ENCODE results near the gene ITPR2. TPM values are rescaled to one million over a fixed set of nuclear protein-coding genes. Genes with fewer than 3 reads are reported as not detected.

ITPR2 gene
- total RNA-seq, 1 donor from 2014 or later = 64.0 TPM

DNA sequence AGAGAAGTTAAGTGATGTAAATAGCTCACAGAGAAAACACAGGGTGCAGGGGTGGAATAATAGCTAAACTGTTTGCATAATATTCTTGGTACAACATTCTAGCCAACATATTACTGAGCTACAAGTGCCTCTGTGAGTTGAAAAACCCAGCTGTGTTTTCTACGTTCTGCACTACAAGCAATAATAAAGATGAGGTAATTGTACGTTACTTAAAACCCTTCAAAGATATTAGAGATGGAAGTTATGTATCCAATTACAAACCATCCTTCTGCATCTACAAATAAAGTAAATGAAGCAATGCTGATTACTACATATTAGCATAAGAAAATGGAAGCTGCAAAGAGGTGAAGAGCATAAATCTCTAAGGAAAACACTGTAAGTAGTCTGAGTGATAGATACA lies 366.3 kb downstream of the ITPR2 start:
- TF ChIP-seq, protein P1, sequence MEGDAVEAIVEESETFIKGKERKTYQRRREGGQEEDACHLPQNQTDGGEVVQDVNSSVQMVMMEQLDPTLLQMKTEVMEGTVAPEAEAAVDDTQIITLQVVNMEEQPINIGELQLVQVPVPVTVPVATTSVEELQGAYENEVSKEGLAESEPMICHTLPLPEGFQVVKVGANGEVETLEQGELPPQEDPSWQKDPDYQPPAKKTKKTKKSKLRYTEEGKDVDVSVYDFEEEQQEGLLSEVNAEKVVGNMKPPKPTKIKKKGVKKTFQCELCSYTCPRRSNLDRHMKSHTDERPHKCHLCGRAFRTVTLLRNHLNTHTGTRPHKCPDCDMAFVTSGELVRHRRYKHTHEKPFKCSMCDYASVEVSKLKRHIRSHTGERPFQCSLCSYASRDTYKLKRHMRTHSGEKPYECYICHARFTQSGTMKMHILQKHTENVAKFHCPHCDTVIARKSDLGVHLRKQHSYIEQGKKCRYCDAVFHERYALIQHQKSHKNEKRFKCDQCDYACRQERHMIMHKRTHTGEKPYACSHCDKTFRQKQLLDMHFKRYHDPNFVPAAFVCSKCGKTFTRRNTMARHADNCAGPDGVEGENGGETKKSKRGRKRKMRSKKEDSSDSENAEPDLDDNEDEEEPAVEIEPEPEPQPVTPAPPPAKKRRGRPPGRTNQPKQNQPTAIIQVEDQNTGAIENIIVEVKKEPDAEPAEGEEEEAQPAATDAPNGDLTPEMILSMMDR (IDR thresholded peaks at IDR 0.05) = no peak
- H3K36me3 ChIP-seq = no peaks in the 10 kb centered on the region
- no peak overlapping the region for H3K27ac ChIP-seq
- no peak overlapping the region for H3K4me3 ChIP-seq
- no peaks in the 10 kb centered on the region for H3K4me1 ChIP-seq
- H3K27me3 ChIP-seq (ENCODE audit: low read depth) = no peaks in the 10 kb centered on the region
- no peaks in the 10 kb centered on the region for H3K9me3 ChIP-seq
- no peak for DNase-seq
- intact Hi-C loops (cut with DNase I) = no loop called here
- no peak for ATAC-seq

DNA sequence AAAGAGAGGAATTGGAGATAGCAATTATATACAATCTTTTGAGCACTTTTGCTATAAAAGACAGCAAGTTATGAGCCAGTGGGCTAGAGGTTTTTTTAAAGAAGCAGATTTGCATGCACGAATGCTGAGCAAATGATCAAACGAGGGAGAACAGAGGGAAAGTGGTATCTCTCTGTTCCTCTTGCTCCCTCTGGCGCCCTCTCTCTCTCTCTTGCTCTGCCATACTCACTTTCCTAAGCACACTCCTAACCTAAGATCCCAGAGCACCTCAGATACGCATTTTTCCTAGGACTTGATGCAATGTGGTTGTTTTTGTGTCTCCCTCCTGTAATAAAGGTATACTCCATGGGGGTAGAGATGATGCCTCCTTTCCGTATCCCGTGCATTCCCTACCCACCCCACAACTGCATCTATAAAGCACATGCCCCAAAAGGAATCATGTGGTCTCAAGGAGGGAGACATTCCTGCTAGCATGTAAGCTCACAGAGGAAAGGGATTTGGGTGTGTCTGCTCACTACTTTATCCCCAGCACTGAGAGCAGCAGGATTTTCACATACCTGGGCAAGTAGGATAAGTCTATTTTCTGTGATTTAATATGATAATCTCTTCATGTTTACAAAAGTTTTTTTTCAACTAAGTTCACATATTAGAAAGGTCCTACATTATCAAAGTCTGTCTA lies 367.4 kb downstream of the ITPR2 start:
- ATAC-seq (no peak), DNase-seq (no peak)
- peaks cover 5% of the 10 kb centered on the region for H3K4me1 ChIP-seq
- H3K27me3 ChIP-seq (ENCODE audit: low read depth) = no peaks in the 10 kb centered on the region
- no peaks in the 10 kb centered on the region for H3K9me3 ChIP-seq
- TF ChIP-seq, protein P1 (IDR thresholded peaks at IDR 0.05) = no peak
- intact Hi-C loops (cut with DNase I) = no loop called here
- no peaks in the 10 kb centered on the region for H3K36me3 ChIP-seq
- no peak overlapping the region for H3K27ac ChIP-seq
- no peak overlapping the region for H3K4me3 ChIP-seq

DNA sequence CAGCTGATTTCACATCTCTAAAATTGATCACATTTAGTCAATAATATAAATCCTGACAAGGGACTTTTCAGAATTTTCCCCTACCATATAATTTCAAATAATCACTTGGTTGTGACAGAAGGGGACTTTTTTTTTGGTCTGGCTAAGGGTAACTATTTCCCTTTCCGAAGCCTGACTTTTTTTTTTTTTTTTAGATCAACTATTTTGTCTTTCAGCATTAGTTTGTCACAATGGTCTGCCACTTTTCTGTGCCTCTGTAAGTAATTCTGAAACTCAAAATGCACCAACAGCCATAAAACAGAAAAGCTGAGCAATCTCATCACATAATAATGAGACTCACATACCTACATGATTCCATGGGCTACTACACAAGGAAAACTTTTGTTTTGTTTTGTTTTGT lies 371.2 kb downstream of the ITPR2 start:
- intact Hi-C loops (cut with DNase I) = no loop called here
- H3K9me3 ChIP-seq = no peaks in the 10 kb centered on the region
- TF ChIP-seq, protein P1 (IDR thresholded peaks at IDR 0.05) = no peak

DNA sequence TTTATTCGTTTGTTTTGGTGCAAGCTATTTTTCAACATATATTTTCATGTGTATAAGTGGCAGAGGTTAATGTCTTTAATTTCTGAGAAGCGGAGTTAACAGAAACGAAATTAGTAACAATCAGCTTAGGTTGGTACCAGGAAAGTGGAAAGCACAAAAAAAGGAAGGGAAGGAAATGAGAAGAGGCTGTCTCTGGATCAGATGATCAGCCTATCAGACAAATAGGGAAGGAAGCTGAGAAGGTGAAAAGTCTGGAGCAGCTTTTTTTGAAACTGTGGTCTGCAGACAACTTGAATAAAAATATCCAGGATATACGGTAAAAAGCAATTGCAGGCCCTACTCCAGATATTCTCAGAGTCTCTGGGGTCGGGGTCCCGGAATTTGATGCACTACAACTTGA lies 372.6 kb downstream of the ITPR2 start:
- TF ChIP-seq, protein P1 (IDR thresholded peaks at IDR 0.05) = no peak

More for the DNA sequence above, 371.2 kb downstream of the ITPR2 start:
- Histone ChIP-seq H3K27ac (no peak overlapping the region), H3K36me3 (peaks cover 2% of the 10 kb centered on the region), H3K4me3 (no peak overlapping the region), H3K27me3 (ENCODE audit: low read depth) (no peaks in the 10 kb centered on the region), H3K4me1 (peaks cover 6% of the 10 kb centered on the region)
- ATAC-seq (no peak), DNase-seq (no peak)

DNA sequence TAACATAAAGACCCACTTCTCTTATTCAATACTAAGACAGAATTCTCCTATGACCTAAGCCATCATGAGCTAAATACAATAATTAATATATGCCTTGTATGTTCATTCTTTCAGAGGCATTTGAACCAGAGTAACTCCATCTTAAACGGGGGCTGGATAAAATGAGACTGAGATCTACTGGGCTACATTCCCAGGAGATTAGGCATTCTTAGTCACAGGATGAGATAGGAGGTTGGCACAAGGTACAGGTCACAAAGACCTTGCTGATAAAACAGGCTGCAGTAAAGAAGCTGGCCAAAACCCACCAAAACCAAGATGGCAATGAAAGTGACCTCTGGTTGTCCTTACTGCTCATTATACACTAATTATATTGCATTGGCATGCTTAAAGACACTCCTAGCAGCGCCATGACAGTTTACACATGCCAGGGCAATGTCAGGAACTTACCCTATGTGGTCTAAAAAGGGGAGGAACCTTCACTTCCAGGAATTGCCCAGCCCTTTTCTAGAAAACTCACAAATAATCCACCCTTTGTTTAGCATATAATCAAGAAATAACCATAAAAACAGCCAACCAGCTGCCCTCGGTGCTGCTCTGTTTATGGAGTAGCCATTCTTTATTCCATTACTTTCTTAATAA lies 376.9 kb downstream of the ITPR2 start:
- no peak overlapping the region for H3K27ac ChIP-seq
- H3K9me3 ChIP-seq = no peaks in the 10 kb centered on the region
- H3K4me3 ChIP-seq = no peak overlapping the region
- intact Hi-C loops (cut with DNase I) = no loop called here
- H3K27me3 ChIP-seq (ENCODE audit: low read depth) = no peaks in the 10 kb centered on the region
- TF ChIP-seq, protein P1 (IDR thresholded peaks at IDR 0.05) = no peak
- peaks cover 6% of the 10 kb centered on the region for H3K4me1 ChIP-seq
- peaks cover 2% of the 10 kb centered on the region for H3K36me3 ChIP-seq
- DNase-seq (no peak), ATAC-seq (no peak)

More for the DNA sequence above, 372.6 kb downstream of the ITPR2 start:
- no peak for DNase-seq
- no peak for ATAC-seq
- Histone ChIP-seq H3K27ac (no peak overlapping the region), H3K27me3 (ENCODE audit: low read depth) (no peaks in the 10 kb centered on the region), H3K4me1 (peaks cover 6% of the 10 kb centered on the region), H3K4me3 (no peak overlapping the region), H3K9me3 (no peaks in the 10 kb centered on the region), H3K36me3 (peaks cover 2% of the 10 kb centered on the region)
- intact Hi-C loops (cut with DNase I) = no loop called here
